ENCODE data around the gene C3orf52. TPM values are rescaled to one million over a fixed set of nuclear protein-coding genes. Genes with fewer than 3 reads are reported as not detected.
"Not testable (repeated sequence)": the region's sequence is repeated elsewhere in the genome, so short reads cannot be mapped to it uniquely, and the experiment has no call there.

Gene C3orf52
- total RNA-seq, 2 donors from 2014 or later: 2.0 to 4.1 TPM

- peak; percentile 26 to 53 (median 46) for DNase-seq
- Mint-ChIP-seq H3K36me3 (ENCODE audit: low read depth) (peaks cover 11% of the 10 kb centered on the region), H3K4me1 (peaks cover 25% of the 10 kb centered on the region), H3K4me3 (peak overlapping the region; percentile 83), H3K27ac (peak overlapping the region; percentile 91)
- H3K27me3 Mint-ChIP-seq; H3K9me3 ChIP-seq (ENCODE audit: control insufficient read depth, low read length, poor library complexity, severe bottlenecking): not testable (repeated sequence)
- peak; percentile 60 for ATAC-seq
These were observed 13.7 kb upstream of the C3orf52 start for GRCh38 chr3:112072387-112073060.

GRCh38 chr3:112074006-112074405, 12.2 kb upstream of the C3orf52 start:
- peaks cover 25% of the 10 kb centered on the region for H3K4me1 Mint-ChIP-seq
- peak overlapping the region; percentile 95 for H3K27ac Mint-ChIP-seq
- ATAC-seq: no peak
- no peak overlapping the region for H3K4me3 Mint-ChIP-seq
- H3K36me3 Mint-ChIP-seq (ENCODE audit: low read depth): peaks cover 9% of the 10 kb centered on the region
- no peaks in the 10 kb centered on the region for H3K9me3 ChIP-seq (ENCODE audit: control insufficient read depth, low read length, poor library complexity, severe bottlenecking)
- DNase-seq: no peak
- H3K27me3 Mint-ChIP-seq: no peaks in the 10 kb centered on the region

- Mint-ChIP-seq H3K36me3 (ENCODE audit: low read depth) (peaks cover 6% of the 10 kb centered on the region), H3K27me3 (no peaks in the 10 kb centered on the region), H3K27ac (peak overlapping the region; percentile 95), H3K4me1 (peaks cover 25% of the 10 kb centered on the region), H3K4me3 (peak overlapping the region; percentile 69)
- DNase-seq: peak in 1 of 3 donors; percentile 8
- H3K9me3 ChIP-seq (ENCODE audit: control insufficient read depth, low read length, poor library complexity, severe bottlenecking): no peaks in the 10 kb centered on the region
- ATAC-seq: peak; percentile 94
These were observed 11.3 kb upstream of the C3orf52 start for GRCh38 chr3:112074616-112075497.

GRCh38 chr3:112078125-112079083, 7.8 kb upstream of the C3orf52 start:
- H3K9me3 ChIP-seq (ENCODE audit: control insufficient read depth, low read length, poor library complexity, severe bottlenecking): no peaks in the 10 kb centered on the region
- no peak overlapping the region for H3K27ac Mint-ChIP-seq
- ATAC-seq (no peak), DNase-seq (no peak)
- H3K4me1 Mint-ChIP-seq: peaks cover 17% of the 10 kb centered on the region
- H3K4me3 Mint-ChIP-seq: no peak overlapping the region
- H3K36me3 Mint-ChIP-seq (ENCODE audit: low read depth): peaks cover under 1% of the 10 kb centered on the region
- H3K27me3 Mint-ChIP-seq: no peaks in the 10 kb centered on the region

GRCh38 chr3:112083239-112083638, 3.0 kb upstream of the C3orf52 start:
- peak overlapping the region; percentile 2 for H3K27ac Mint-ChIP-seq
- H3K4me3 Mint-ChIP-seq: no peak overlapping the region
- H3K36me3 Mint-ChIP-seq (ENCODE audit: low read depth): no peaks in the 10 kb centered on the region
- H3K9me3 ChIP-seq (ENCODE audit: control insufficient read depth, low read length, poor library complexity, severe bottlenecking): no peaks in the 10 kb centered on the region
- H3K27me3 Mint-ChIP-seq: no peaks in the 10 kb centered on the region
- DNase-seq (no peak), ATAC-seq (no peak)
- H3K4me1 Mint-ChIP-seq: peaks cover 38% of the 10 kb centered on the region

- Mint-ChIP-seq H3K36me3 (ENCODE audit: low read depth) (no peaks in the 10 kb centered on the region), H3K27me3 (no peaks in the 10 kb centered on the region), H3K4me1 (peaks cover 43% of the 10 kb centered on the region), H3K4me3 (peak overlapping the region; percentile 89), H3K27ac (peak overlapping the region; percentile 91)
- DNase-seq (no peak), ATAC-seq (no peak)
- no peaks in the 10 kb centered on the region for H3K9me3 ChIP-seq (ENCODE audit: control insufficient read depth, low read length, poor library complexity, severe bottlenecking)
These were observed 1.0 kb upstream of the C3orf52 start for GRCh38 chr3:112084980-112085705.

- peaks cover 45% of the 10 kb centered on the region for H3K4me1 Mint-ChIP-seq
- no peaks in the 10 kb centered on the region for H3K36me3 Mint-ChIP-seq (ENCODE audit: low read depth)
- no peak for ATAC-seq
- peak overlapping the region; percentile 89 for H3K4me3 Mint-ChIP-seq
- H3K9me3 ChIP-seq (ENCODE audit: control insufficient read depth, low read length, poor library complexity, severe bottlenecking): no peaks in the 10 kb centered on the region
- no peak for DNase-seq
- peak overlapping the region; percentile 91 for H3K27ac Mint-ChIP-seq
- no peaks in the 10 kb centered on the region for H3K27me3 Mint-ChIP-seq
These were observed 484 bp upstream of the C3orf52 start for GRCh38 chr3:112085735-112086075.

GRCh38 chr3:112086875-112087524, 811 bp downstream of the C3orf52 start:
- no peaks in the 10 kb centered on the region for H3K36me3 Mint-ChIP-seq (ENCODE audit: low read depth)
- H3K4me1 Mint-ChIP-seq: peaks cover 48% of the 10 kb centered on the region
- DNase-seq (no peak), ATAC-seq (no peak)
- peak overlapping the region; percentile 91 for H3K27ac Mint-ChIP-seq
- H3K9me3 ChIP-seq (ENCODE audit: control insufficient read depth, low read length, poor library complexity, severe bottlenecking): no peaks in the 10 kb centered on the region
- H3K27me3 Mint-ChIP-seq: no peaks in the 10 kb centered on the region
- peak overlapping the region; percentile 89 for H3K4me3 Mint-ChIP-seq

- peak overlapping the region; percentile 89 for H3K4me3 Mint-ChIP-seq
- ATAC-seq: no peak
- H3K36me3 Mint-ChIP-seq (ENCODE audit: low read depth): peaks cover 3% of the 10 kb centered on the region
- H3K9me3 ChIP-seq (ENCODE audit: control insufficient read depth, low read length, poor library complexity, severe bottlenecking): no peaks in the 10 kb centered on the region
- H3K27ac Mint-ChIP-seq: peak overlapping the region; percentile 91
- no peaks in the 10 kb centered on the region for H3K27me3 Mint-ChIP-seq
- DNase-seq: no peak
- H3K4me1 Mint-ChIP-seq: peaks cover 54% of the 10 kb centered on the region
These were observed 1.6 kb downstream of the C3orf52 start for GRCh38 chr3:112087746-112088145.

- H3K4me1 Mint-ChIP-seq: peaks cover 57% of the 10 kb centered on the region
- no peak overlapping the region for H3K27ac Mint-ChIP-seq
- H3K36me3 Mint-ChIP-seq (ENCODE audit: low read depth): peaks cover 3% of the 10 kb centered on the region
- ATAC-seq (no peak), DNase-seq (no peak)
- H3K27me3 Mint-ChIP-seq: no peaks in the 10 kb centered on the region
- H3K4me3 Mint-ChIP-seq: no peak overlapping the region
- no peaks in the 10 kb centered on the region for H3K9me3 ChIP-seq (ENCODE audit: control insufficient read depth, low read length, poor library complexity, severe bottlenecking)
These were observed 2.8 kb downstream of the C3orf52 start for GRCh38 chr3:112088944-112089343.

GRCh38 chr3:112089956-112090886, 4.0 kb downstream of the C3orf52 start:
- DNase-seq (no peak), ATAC-seq (no peak)
- no peaks in the 10 kb centered on the region for H3K9me3 ChIP-seq (ENCODE audit: control insufficient read depth, low read length, poor library complexity, severe bottlenecking)
- H3K4me3 Mint-ChIP-seq: no peak overlapping the region
- peak overlapping the region; percentile 4 for H3K27ac Mint-ChIP-seq
- peaks cover 3% of the 10 kb centered on the region for H3K36me3 Mint-ChIP-seq (ENCODE audit: low read depth)
- peaks cover 47% of the 10 kb centered on the region for H3K4me1 Mint-ChIP-seq
- H3K27me3 Mint-ChIP-seq: no peaks in the 10 kb centered on the region

Measured in T-helper 17 cell (primary cell).